ENCODE results near the gene FAM167B.

- TF ChIP-seq EP300 (IDR thresholded peaks at IDR 0.05): no peak
- TF ChIP-seq, protein P1, sequence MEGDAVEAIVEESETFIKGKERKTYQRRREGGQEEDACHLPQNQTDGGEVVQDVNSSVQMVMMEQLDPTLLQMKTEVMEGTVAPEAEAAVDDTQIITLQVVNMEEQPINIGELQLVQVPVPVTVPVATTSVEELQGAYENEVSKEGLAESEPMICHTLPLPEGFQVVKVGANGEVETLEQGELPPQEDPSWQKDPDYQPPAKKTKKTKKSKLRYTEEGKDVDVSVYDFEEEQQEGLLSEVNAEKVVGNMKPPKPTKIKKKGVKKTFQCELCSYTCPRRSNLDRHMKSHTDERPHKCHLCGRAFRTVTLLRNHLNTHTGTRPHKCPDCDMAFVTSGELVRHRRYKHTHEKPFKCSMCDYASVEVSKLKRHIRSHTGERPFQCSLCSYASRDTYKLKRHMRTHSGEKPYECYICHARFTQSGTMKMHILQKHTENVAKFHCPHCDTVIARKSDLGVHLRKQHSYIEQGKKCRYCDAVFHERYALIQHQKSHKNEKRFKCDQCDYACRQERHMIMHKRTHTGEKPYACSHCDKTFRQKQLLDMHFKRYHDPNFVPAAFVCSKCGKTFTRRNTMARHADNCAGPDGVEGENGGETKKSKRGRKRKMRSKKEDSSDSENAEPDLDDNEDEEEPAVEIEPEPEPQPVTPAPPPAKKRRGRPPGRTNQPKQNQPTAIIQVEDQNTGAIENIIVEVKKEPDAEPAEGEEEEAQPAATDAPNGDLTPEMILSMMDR (IDR thresholded peaks at IDR 0.05): no peak
- TF ChIP-seq POLR2AphosphoS5 (IDR thresholded peaks at IDR 0.05): no peak
Observed at GRCh38 chr1:32272557-32273390, 25.8 kb downstream of the FAM167B start.
